Measurements from ENCODE around the gene PPP2R3C. TPM values are rescaled to one million over a fixed set of nuclear protein-coding genes. Genes with fewer than 3 reads are reported as not detected.

Gene PPP2R3C
- total and polyA plus RNA-seq, 2 of the 4 experiments (the other 2 are of a cell fraction) = 15.9 to 17.0 TPM

DNA sequence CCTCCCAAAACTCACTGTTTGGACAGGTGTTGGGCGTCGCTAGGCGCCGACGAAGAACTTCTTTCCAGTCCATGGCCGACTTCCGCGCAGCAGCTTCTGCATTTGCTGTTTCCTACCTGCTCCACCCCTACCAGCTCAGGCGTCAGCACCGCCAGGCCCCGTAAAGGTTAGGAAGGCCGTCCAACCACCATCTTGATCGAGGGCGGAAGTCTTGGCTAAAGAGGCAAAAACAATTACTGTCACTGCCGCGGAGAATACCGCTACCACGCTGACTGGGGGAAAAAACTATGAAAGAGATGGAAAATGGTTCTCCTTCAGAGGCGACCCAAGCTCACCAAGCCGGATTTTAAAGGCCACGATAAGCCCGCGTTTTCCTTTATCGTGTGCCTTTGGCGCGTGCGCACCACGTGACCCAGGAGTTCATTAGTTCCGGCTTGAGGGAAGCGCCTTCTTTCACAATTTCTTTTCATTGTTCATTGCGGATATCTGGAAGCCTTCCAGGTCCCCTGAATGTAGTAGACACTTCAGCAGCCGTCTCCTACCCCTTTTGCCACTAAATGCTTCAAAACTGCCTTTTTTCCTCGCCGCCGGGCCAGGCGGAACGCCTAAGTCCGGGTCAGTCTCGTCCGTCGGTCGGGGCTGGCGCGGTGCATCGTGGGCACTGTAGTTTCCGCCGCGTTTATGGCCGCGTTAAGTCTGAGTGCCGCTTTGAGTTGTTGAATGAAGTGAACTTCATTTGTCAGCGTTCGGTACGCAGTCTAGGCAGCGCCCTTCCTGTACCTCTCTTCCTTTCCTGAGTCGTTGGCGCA, at the start of gene PPP2R3C, which contains the start of gene PRORP (continued):
- TF ChIP-seq CHD1 (IDR thresholded peaks at IDR 0.05; ENCODE audit: low read depth, low read length) = peak; percentile 54; the same call in 1 of the 2 replicates
- no peak for TF ChIP-seq RFX5 (IDR thresholded peaks at IDR 0.05; ENCODE audit: low read depth, low read length)
- TF ChIP-seq MXI1 (IDR thresholded peaks at IDR 0.05; ENCODE audit: borderline replicate concordance, low read depth, low read length) = no peak

GRCh38 chr14:35167496-35167895, 45.7 kb upstream of the PPP2R3C start:
- in situ Hi-C loops (cut with MboI; ENCODE audit: low sequenced_read_pairs) = no loop called here
- no CpG with 5 or more reads among the region's 3 CpGs for WGBS, 2 experiments (ENCODE audit: extremely low coverage in 2 of 2, insufficient read length in 1 of 2)
- no peak for ATAC-seq (ENCODE audit: low read depth)
- no peak overlapping the region for H2BK120ac ChIP-seq (ENCODE audit: low read depth, low read length)
- H3K4me3 ChIP-seq (ENCODE audit: insufficient read depth, low read depth, low read length) = no peak overlapping the region
- no peaks in the 10 kb centered on the region for H3K27me3 ChIP-seq (ENCODE audit: control insufficient read depth, insufficient read depth, low read length)
- H2AK9ac ChIP-seq (replicated peaks; ENCODE audit: low read depth, low read length, poor library complexity) = no peak overlapping the region
- H4K20me1 ChIP-seq (ENCODE audit: insufficient read depth, low read length) = no peaks in the 10 kb centered on the region
- no peak overlapping the region for H3K27ac ChIP-seq (ENCODE audit: insufficient read depth, low read length)
- H2AK5ac ChIP-seq (ENCODE audit: low read depth, low read length) = no peak overlapping the region
- BruUV-seq (replicated peaks) = no TSS peak
- no peak overlapping the region for H2BK5ac ChIP-seq (ENCODE audit: low read depth, low read length, poor library complexity, severe bottlenecking)
- no peak overlapping the region for H4K5ac ChIP-seq (ENCODE audit: low read depth, low read length)
- no peak overlapping the region for H3K56ac ChIP-seq (ENCODE audit: extremely low read depth, insufficient read depth, low read length)
- H2AFZ ChIP-seq (replicated peaks; ENCODE audit: low read length, poor library complexity) = no peak overlapping the region
- no peaks in the 10 kb centered on the region for H3K9me1 ChIP-seq (ENCODE audit: insufficient read depth, low read length)
- dilution Hi-C loops (cut with HindIII; ENCODE audit: low sequenced_read_pairs, unreplicated experiment) = no loop called here
- no peak overlapping the region for H2BK20ac ChIP-seq (ENCODE audit: low read depth, low read length)
- no peak overlapping the region for H3K4ac ChIP-seq (ENCODE audit: low read depth, low read length)
- ChIA-PET POLR2A (ENCODE audit: unreplicated experiment) (no interaction called here), CTCF (no interaction called here)
- H3K36me3 ChIP-seq (ENCODE audit: control insufficient read depth, insufficient read depth, low read length) = 0 out of 2 replicates have a peak, but pooled peaks cover 2% of the 10 kb centered on the region
- H3K9me3 ChIP-seq (ENCODE audit: control insufficient read depth, insufficient read depth, low read length) = no peaks in the 10 kb centered on the region
- H3K4me1 ChIP-seq (ENCODE audit: control insufficient read depth, insufficient read depth, low read length) = no peaks in the 10 kb centered on the region
- no peak overlapping the region for H4K91ac ChIP-seq (ENCODE audit: insufficient read depth, low read depth, low read length)
- H3K23ac ChIP-seq (ENCODE audit: low read depth, low read length) = no peak overlapping the region
- H3K18ac ChIP-seq (ENCODE audit: low read depth, low read length) = no peak overlapping the region
- H3K9ac ChIP-seq (ENCODE audit: low read depth, low read length) = no peak overlapping the region
- no peak for TF ChIP-seq FOS (IDR thresholded peaks at IDR 0.05; ENCODE audit: low read depth, low read length)
- intact Hi-C loops (cut with micrococcal nuclease) = no loop called here
- H3K14ac ChIP-seq (replicated peaks; ENCODE audit: low read depth, low read length) = no peak overlapping the region
- peaks cover 5 to 11% of the 10 kb centered on the region in 2 experiments; a peak in 1 of 4 replicates for H3K79me1 ChIP-seq (ENCODE audit: low read depth in 1 of 2, low read length in 2 of 2)
- H4K8ac ChIP-seq (ENCODE audit: low read depth in 2 of 2, low read length in 2 of 2) = no peak overlapping the region
- DNase-seq = no peak
- no peak overlapping the region for H3K4me2 ChIP-seq (ENCODE audit: low read depth, low read length)
- H2BK15ac ChIP-seq (ENCODE audit: low read depth, low read length) = no peak overlapping the region
